Natural killer cell (primary cell): ENCODE results near the gene CD151. TPM values are rescaled to one million over a fixed set of nuclear protein-coding genes. Genes with fewer than 3 reads are reported as not detected.

Experiments used
- ATAC-seq, 3 donors: fragments of 150-1000 bp in 2 of 3; fragments of 200-7000 bp in 1 of 3; cut with Tn5 transposase; 1 replicate in 1 of 3; 2 replicates in 2 of 3; pipeline ENCODE4 v1.10.0; 2021; ENCODE audit warnings: mild to moderate bottlenecking in 2 of 3, moderate library complexity in 2 of 3
- DNase-seq, 2 donors: peaks; one replicate each; pipeline versions ENCODE4 v3.0.0 to v3.0.0-alpha.2; 2013 to 2021; ENCODE audit warnings: mixed read lengths in 1 of 2
- H3K27ac ChIP-seq: one replicate; pipeline ENCODE4 v1.5.1; 2013; ENCODE audit warnings: mild to moderate bottlenecking, low read length
- H3K27me3 ChIP-seq: one replicate; pipeline ENCODE4 v1.6.1; 2013; ENCODE audit warnings: low read length; ENCODE audit not compliant: control insufficient read depth, insufficient read depth
- H3K36me3 ChIP-seq: one replicate; pipeline ENCODE4 v1.6.1; 2013; ENCODE audit warnings: low read length; ENCODE audit not compliant: control insufficient read depth, insufficient read depth
- H3K4me1 ChIP-seq: one replicate; pipeline ENCODE4 v1.6.1; 2013; ENCODE audit warnings: low read length; ENCODE audit not compliant: control insufficient read depth, insufficient read depth
- H3K4me3 ChIP-seq: one replicate; pipeline ENCODE4 v1.5.1; 2013; ENCODE audit warnings: low read length
- H3K9me3 ChIP-seq: one replicate; pipeline ENCODE4 v1.6.1; 2013; ENCODE audit warnings: low read length; ENCODE audit not compliant: control insufficient read depth, insufficient read depth
- H3K27ac Mint-ChIP-seq, 2 donors: one replicate each; pipeline ENCODE4 v1.8.0; 2022; ENCODE audit warnings: mild to moderate bottlenecking in 2 of 2, mixed read lengths in 2 of 2, moderate library complexity in 1 of 2
- H3K27me3 Mint-ChIP-seq, 2 donors: one replicate each; pipeline ENCODE4 v1.8.0; 2022; ENCODE audit warnings: low read depth in 2 of 2, mixed read lengths in 2 of 2
- H3K36me3 Mint-ChIP-seq: one replicate; pipeline ENCODE4 v1.8.0; 2022; ENCODE audit warnings: mixed read lengths
- H3K4me1 Mint-ChIP-seq, 2 donors: one replicate each; pipeline ENCODE4 v1.8.0; 2022; ENCODE audit warnings: mixed read lengths in 2 of 2
- H3K4me3 Mint-ChIP-seq: one replicate; pipeline ENCODE4 v1.8.0; 2022; ENCODE audit warnings: mild to moderate bottlenecking, moderate library complexity, mixed read lengths
- H3K9me3 Mint-ChIP-seq, 2 donors: one replicate each; pipeline ENCODE4 v1.8.0; 2022; ENCODE audit warnings: mixed read lengths in 2 of 2
- WGBS: methylation state at CpG from one replicate; pipeline ENCODE4 v1.1.7; 2013; ENCODE audit warnings: missing lambda C conversion rate; ENCODE audit not compliant: insufficient coverage; 5-methylcytosine and 5-hydroxymethylcytosine counted together
- intact Hi-C: fragments of 100-400 bp; cut with micrococcal nuclease; formaldehyde crosslinking; loops from one replicate; pipeline ENCODE4 v1.14.2; 2022
- total RNA-seq, 4 donors: library from RNA; stranded (reverse); fragments of 120-200 nt in 1 of 4; gene quantifications; one replicate each; pipeline versions ENCODE4 v1.2.3 to v1.2.4, GENCODE V29; 2013 to 2022
- TF ChIP-seq, protein P1 (sequence below): fragments of 200-600 bp; IDR thresholded peaks from one replicate; pipeline ENCODE4 v1.8.0; 2022; ENCODE audit warnings: antibody characterized with exemption

Gene CD151
- total RNA-seq, 3 donors from 2014 or later (not counting 1 experiment from before 2014, with no cell fraction given) = 40.9 to 68.3 (median 52.9) TPM

DNA sequence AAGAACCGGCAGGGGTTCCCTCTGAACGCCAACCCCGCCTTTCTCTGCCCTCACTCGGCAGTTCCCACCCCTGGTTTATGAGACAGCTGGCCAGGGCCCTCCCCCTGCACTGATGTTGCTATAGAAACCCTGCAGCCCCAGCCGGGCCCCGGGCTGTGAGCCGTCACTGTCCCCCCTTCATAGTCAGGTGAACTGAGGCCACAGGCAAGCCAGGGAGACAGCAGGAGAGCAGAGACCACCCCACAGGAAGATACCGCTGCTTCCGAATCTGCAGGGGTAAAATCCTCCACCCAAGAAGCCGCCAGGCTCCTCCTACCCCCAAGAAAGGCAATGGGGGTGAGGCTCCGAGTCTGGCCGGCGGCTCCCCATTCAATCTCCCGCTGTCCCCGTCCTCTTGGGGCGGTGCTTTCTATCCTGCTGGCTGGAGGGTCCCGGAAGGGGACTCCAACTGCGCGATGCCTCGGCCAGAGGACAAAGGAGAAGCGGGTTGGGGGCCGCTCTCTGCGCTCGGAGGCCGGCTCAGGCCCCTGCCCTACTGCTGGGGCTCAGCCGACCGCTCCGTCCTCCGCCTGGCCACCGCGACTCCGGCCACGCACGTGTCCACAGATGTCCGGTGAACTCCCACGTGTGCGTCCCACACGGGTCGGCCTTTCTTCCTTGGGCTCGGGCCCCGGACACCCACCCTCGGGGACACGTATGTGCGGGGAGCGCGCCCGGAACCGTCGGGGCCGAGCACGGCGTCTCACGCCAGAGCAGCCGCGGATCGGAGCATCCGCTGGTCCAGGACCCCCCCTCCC, 35.3 kb upstream of the CD151 start:
- peaks cover 36% of the 10 kb centered on the region for H3K4me1 ChIP-seq
- H3K4me3 ChIP-seq = peak overlapping the region; percentile 91
- Mint-ChIP-seq H3K4me1 (peaks cover 0 to 18% of the 10 kb centered on the region in 2 donors), H3K36me3 (no peaks in the 10 kb centered on the region), H3K27me3 (no peaks in the 10 kb centered on the region), H3K27ac (peak overlapping the region; percentile 93 to 95), H3K9me3 (no peaks in the 10 kb centered on the region), H3K4me3 (peak overlapping the region; percentile 95)
- under 1% methylated on average over 57 of the region's 57 CpGs for WGBS
- DNase-seq (peak; percentile 77 to 90), ATAC-seq (peak; percentile 61 to 71 (median 66))
- TF ChIP-seq, protein P1, sequence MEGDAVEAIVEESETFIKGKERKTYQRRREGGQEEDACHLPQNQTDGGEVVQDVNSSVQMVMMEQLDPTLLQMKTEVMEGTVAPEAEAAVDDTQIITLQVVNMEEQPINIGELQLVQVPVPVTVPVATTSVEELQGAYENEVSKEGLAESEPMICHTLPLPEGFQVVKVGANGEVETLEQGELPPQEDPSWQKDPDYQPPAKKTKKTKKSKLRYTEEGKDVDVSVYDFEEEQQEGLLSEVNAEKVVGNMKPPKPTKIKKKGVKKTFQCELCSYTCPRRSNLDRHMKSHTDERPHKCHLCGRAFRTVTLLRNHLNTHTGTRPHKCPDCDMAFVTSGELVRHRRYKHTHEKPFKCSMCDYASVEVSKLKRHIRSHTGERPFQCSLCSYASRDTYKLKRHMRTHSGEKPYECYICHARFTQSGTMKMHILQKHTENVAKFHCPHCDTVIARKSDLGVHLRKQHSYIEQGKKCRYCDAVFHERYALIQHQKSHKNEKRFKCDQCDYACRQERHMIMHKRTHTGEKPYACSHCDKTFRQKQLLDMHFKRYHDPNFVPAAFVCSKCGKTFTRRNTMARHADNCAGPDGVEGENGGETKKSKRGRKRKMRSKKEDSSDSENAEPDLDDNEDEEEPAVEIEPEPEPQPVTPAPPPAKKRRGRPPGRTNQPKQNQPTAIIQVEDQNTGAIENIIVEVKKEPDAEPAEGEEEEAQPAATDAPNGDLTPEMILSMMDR = no peak
- H3K9me3 ChIP-seq = no peaks in the 10 kb centered on the region
- peak overlapping the region; percentile 96 for H3K27ac ChIP-seq
- intact Hi-C loops = loop anchor here (1.0 kb wide), 1 partner anchor 12 kb away; the partner anchor contains the start of gene RPLP2
- H3K27me3 ChIP-seq = no peaks in the 10 kb centered on the region
- H3K36me3 ChIP-seq = peaks cover 19% of the 10 kb centered on the region

DNA sequence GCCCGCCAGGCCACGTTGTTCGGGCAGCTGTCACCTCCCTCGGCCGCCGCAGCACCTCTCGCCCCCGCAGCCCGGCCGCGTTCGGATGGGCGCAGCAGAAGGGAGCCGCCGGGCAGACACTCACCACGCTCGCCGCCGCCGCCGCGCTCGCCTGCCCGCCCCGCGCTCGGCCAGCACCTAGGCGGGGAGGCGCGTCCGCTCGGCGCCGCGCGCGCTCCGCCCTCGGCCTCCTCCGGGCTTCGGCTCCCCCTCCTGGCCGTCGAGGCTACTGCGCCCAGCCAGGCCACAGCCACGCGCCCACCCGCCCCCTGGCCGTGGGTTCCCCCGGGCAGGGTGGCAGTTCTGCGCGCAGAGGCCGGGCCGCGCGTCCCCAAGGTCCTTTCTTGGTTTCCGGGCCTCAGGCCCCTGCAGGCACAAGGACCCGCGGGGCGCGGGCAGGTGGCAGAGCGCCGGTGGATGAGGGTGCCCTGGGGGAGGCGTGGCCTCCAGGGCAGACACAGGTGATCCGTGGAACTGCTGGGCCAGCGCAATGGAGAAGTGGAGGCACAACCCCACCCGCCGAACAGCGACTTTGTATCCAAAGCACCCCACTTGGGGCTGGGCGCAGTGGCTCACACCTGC, 34.5 kb upstream of the CD151 start, which contains the start of gene SLC25A22:
TSS of gene SLC25A22 (minus strand) at position 189 of the 621 bp plus-strand sequence. CDS start 3,275 bp downstream, outside the sequence.
- 2% methylated on average over 69 of the region's 69 CpGs for WGBS
- intact Hi-C loops = no loop called here
- Mint-ChIP-seq H3K36me3 (no peaks in the 10 kb centered on the region), H3K4me3 (peak within 1 kb of the TSS; percentile 95), H3K9me3 (no peaks in the 10 kb centered on the region), H3K27me3 (no peaks in the 10 kb centered on the region), H3K4me1 (peaks cover 0 to 18% of the 10 kb centered on the region in 2 donors), H3K27ac (peak within 1 kb of the TSS; percentile 93 to 95)
- Histone ChIP-seq H3K9me3 (no peaks in the 10 kb centered on the region), H3K4me1 (peaks cover 36% of the 10 kb centered on the region), H3K27ac (peak within 1 kb of the TSS; percentile 96), H3K27me3 (no peaks in the 10 kb centered on the region), H3K36me3 (peaks cover 16% of the 10 kb centered on the region), H3K4me3 (peak within 1 kb of the TSS; percentile 91)
- DNase-seq (peak; percentile 90 to 94), ATAC-seq (peak; percentile 68 to 86 (median 73))
- TF ChIP-seq, protein P1 = peak; percentile 89

DNA sequence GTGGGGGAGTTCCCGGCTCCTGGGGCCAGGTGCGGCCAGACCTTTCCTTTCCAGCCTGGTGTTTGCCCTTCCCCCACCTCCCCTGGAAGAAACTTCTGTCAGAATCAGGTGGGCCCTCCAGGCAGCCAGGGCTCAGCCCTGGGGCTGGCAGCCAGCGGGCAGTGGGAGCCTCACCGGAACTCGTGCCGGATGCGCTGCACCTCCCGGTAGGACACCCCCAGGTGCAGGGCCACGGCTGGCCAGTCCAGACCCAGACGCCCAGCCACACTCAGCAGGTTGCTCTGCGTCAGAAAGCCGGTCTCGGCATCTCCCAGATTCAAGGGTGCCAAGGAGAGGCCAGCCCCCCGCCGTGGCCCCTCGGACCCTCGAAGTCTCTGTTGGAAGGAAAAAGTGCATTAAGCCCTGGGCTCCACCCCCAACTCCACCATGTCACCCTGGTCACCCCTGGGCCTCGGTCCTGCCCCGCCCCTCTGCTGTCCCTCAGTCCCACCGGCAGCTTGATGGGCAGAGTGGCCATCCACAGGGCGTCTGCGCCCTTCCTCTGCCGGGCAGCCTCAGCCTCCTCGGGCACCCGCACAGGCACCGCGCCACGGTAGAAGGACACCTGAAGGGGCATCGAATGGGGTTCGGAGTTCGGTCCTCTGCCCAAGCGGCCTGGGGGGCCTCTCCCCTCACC, 33.0 kb upstream of the CD151 start:
- peaks cover 45% of the 10 kb centered on the region for H3K4me1 ChIP-seq
- H3K27ac Mint-ChIP-seq = no peak overlapping the region

More for the DNA sequence above, 33.0 kb upstream of the CD151 start:
- no peaks in the 10 kb centered on the region for H3K27me3 Mint-ChIP-seq
- 97% methylated on average over 32 of the region's 32 CpGs for WGBS
- H3K4me3 Mint-ChIP-seq = no peak overlapping the region
- no peak overlapping the region for H3K4me3 ChIP-seq
- intact Hi-C loops = no loop called here
- DNase-seq = no peak
- H3K4me1 Mint-ChIP-seq = peaks cover 0 to 24% of the 10 kb centered on the region in 2 donors
- H3K9me3 ChIP-seq = no peaks in the 10 kb centered on the region
- no peak for ATAC-seq
- no peaks in the 10 kb centered on the region for H3K27me3 ChIP-seq
- peaks cover 5% of the 10 kb centered on the region for H3K36me3 ChIP-seq
- H3K36me3 Mint-ChIP-seq = no peaks in the 10 kb centered on the region
- H3K27ac ChIP-seq = no peak overlapping the region
- H3K9me3 Mint-ChIP-seq = no peaks in the 10 kb centered on the region
- TF ChIP-seq, protein P1 = no peak
